GM19455 (cell line): ENCODE data around the gene ASH1L.
"Not testable (repeated sequence)": the region's sequence is repeated elsewhere in the genome, so short reads cannot be mapped to it uniquely, and the experiment has no call there.

ENCODE experiments used
- ATAC-seq: cut with Tn5 transposase; IDR thresholded peaks from one replicate; pipeline ENCODE4 v1.9.1; 2021; ENCODE audit not compliant: unreplicated experiment

The ASH1L gene

DNA sequence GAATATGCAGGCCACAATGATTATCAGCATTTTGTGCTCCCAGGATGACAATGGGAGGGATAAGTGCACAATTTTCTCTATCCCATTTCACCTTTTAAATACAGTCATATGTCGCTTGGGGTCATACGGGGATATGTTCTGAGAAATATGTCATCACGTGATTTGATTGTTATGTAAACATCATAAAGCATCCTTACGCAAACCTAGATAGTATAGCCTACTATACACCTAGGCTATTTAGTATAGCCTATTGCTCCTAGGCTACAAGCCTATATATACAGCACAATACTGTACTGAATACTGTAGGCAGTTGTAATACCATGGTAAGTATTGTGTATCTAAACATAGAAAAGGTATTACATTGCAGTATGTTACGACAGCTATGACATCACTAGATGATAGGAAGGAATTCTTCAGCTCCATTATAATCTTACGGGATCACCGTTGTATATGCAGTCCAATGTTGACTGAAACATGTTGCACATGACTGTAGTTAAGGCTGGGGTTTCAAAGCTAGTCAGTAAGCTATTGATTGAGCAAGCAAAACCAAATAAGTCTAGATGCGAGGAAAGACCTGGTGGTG is 223.0 kb downstream of the ASH1L start:
- no peak for ATAC-seq

DNA sequence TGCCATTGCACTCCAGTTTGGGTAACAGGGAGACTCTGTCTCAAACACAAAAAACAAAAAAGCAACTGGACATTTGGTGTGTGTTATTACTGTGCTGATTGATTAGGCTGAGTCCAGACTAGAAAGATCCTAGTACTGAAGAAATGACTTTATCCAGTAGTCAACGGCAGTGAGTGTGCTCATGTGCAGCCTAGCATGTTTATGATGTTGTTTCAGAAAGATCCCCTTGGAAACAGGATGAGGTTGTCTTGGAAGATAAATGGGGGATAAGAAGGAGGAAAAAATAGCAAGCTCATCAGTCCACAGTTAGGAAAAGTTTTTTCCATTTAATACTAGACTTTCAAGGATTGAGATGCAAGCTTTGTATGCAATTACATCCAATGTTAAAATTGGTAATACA is 227.6 kb downstream of the ASH1L start:
- ATAC-seq: no peak

DNA sequence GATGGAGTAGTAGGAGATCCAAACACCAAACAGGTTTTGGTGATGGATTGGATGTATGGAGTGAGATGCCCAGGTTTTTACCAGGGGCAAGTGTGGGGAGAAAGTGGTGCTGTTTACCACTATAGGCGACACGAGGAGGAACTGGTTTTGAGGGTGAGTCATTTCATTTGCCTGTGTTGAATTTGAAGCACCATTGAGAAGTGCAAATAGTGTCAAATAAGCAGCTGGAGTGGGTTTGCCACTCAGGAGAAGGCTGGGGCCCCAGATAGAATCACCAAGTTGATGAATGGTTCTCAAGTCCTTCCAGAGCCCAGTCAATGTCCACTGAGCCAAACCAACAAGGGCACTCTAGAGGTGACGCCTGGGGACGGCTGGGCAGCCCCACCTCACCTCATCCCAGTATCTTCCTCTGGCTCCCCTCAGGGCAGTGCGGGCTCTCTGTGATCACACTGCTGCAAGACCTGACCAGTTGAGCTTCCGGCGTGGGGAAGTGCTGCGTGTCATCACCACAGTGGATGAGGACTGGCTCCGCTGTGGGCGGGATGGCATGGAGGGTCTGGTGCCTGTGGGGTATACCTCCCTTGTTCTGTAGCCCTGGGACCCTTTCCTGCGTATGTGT is 232.5 kb downstream of the ASH1L start:
- no peak for ATAC-seq

DNA sequence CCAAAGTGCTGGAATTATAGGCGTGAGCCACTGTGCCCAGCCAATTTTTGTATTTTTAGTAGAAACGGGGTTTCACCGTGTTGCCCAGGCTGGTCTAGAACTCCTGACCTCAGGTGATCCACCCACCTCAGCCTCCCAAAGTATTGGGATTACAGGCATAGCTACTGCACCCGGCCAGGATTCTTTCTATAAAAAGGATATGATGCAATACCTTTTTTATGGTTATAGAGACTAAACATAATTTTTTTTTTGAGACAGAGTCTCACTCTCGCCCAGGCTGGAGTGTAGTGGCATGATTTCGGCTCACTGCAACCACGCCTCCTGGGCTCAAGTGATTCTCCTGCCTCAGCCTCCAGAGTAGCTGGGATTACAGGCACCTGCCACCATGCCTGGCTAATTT is 233.7 kb downstream of the ASH1L start:
- ATAC-seq: not testable (repeated sequence)

DNA sequence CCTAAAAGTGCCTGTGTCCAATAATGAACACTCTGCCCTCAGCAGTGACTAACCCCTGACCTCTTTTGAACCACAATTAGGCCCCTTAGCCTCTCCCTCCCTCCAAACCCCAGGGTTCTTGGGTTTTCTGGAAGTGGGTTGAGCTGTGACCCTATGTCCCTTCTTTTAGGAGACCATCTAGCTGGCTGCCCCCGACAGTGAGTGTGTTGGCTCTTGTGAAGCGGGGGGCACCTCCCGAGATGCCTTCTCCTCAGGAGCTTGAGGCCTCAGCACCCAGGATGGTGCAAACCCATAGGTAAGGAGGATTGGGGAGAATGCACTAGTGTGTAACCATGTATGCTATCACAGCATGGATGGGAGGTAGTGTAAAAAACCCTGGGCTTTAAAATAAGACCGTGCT is 234.6 kb downstream of the ASH1L start:
- no peak for ATAC-seq

DNA sequence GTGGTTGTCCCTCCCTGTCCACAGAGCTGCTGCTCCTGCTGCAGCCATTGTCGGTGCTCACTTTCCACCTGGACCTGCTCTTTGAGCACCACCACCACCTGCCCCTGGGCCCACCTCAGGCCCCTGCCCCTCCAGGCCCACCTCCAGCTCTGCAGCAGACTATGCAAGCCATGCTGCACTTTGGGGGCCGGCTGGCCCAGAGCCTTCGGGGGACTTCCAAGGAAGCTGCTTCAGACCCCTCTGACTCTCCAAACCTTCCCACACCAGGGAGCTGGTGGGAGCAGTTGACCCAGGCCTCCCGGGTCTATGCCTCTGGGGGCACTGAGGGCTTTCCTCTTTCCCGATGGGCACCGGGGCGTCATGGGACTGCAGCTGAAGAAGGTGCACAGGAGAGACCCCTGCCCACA is 236.0 kb downstream of the ASH1L start:
- no peak for ATAC-seq

DNA sequence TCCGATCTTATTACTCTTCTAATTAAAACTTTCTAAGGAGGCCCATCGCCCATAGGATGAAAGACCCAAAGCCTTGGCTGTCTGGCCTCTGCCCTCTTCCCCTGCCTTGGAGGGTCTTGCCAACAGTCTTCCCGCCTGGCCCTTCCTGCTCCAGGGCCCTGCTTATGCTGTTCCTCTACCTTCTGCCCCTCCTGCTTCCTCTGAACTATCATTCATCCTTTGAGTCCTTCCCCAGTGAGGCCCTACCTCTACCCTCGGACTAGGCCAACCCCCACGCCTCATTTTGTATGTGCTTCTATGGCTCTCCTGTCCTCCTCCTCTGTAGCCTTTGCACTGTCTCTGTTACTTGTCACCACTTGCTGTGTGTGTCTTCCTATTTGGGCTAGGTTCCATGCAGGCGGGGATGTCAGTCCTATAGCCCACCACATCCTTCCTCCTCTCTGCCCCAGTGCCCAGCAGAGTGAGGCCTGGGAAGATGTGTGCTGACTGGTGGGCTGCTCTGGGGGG is 236.5 kb downstream of the ASH1L start:
- ATAC-seq: no peak

DNA sequence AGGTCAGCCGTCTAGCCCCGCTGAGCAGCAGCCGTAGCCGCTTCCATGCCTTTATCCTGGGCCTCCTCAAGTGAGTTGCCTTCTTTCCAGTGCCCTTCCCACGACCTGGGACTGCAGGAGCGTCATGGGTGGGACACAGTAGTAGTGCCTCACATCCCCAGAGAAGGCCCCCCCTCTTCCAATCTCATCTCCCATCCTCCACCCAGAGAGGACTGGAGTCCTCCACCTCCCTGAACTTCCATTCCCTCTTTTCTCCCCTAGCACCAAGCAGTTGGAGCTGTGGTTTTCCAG is 237.1 kb downstream of the ASH1L start:
- ATAC-seq: no peak

DNA sequence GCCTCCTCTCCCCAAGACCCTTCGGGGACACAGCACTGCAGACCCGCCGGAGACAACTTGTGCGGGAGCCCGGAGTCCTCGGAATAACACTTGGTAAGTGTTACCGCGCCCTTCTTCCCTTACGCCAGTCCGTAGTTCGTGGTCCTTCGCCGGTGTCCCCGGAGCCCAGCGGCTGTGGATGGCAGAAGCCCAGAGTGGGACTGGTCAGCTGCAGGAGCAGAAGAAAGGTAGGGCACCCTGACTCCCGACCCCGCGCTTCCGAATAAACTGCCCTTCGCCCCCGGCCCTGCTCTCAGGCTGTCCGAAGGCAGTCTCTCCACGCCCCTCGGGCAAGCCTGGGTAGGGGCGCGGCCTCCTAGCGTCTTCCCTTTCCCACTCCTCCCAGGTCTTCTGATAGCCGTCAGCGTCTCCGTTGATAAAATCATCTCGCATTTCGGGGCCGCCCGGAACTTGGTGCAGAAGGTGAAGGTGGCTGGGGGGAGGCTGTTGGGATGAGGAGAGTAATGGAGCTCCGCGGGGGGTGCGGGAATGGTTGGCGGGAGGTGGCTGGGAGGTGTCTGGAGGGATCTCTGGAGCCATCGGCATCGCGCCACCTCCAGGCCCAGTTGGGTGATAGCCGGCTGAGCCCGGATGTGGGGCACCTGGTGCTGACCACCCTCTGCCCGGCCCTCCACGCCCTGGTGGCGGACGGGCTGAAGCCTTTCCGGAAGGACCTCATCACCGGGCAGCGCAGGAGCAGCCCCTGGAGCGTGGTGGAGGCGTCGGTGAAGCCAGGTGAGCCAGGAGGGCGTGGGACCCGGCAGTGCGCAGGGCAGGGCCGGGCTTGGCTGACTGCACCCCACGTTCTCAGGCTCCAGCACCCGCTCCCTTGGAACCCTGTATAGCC is 237.6 kb downstream of the ASH1L start:
- no peak for ATAC-seq

DNA sequence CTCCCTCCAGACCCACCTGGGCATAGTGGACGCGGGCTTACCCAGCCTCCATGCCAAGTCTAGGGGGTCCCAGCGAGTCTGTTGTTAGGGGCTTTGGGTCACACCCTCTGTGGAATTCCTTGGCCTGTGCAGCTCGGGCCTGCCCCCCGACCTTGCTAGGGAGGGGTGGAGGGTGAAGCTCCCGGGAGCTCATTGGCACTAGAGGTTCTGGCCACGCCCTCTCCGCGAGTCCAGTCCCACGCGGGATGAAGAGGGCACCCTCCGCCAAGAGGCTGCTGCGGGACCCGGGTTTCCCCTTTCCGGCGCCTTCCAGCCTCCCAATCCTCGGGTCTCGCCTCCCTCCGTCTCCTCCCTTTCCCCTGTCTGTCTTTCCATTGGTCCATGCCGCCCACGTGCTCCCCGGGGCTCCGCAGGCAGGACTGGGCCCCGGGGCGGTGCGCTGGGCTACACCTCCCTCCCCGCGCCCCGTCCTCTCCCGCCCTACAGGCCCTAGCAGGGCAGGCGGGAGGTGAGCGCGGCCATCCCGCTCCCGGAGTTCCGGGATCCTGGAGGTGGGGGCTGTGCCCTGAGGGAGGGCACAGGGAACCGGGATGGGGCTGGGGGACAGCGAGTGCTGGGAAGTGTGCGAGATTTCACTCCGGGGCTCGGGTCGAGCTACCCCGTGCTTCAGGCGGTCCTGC is 238.4 kb downstream of the ASH1L start:
- ATAC-seq: peak; percentile 53

DNA sequence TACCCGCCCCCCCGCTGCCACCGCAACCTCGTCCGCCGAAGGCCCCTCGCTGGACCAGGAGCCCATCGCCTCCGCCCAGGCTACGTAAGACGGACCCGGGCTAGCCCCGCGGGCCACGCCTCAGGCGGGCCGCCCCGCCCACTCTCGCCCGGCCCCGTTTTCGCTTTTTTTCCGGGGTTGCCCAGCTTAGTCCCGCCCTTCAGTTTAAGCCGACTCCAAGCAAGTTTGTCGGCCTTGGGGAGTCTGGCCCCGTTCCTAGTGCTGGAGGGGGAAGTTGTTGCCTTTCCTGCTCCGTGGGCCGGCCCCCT is 238.9 kb downstream of the ASH1L start:
- ATAC-seq: peak; percentile 44

DNA sequence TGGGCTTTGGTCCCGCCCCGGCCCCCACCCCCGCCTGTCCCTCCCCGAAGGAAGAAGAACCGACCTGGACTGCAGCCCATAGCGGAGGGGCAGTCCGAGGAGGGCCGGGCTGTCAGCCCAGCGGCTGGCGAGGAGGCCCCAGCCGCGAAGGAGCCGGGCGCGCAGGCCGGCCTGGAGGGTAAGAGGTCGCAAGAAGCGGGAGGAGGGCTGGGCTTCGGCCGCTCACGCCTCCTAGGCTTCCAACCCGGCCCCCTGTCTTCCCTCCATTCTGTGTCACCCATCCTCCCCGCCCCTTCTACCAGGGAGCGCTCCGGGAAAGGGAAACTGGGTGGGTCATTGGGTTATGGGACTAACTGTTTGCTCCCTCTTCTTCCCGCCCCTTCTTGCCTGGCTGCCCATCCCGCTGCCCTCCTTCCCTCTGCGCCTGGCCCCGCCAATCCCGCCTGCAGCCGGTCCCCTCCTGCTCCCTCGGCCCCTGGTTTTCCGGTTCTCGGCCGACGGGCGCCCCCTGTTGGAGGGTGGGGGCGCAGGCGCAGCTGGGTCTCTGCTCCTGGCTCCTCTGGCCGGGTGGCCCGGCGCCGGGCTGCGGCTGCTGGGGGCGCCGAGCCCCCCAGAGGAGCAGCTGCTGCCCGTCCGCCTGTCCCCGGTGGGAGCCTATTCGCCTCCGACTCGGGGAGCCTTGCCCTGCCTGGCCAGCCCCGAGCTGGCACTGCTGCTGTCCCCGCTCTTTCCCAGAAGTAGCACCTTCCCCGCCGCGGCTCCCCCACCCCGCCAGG is 239.5 kb downstream of the ASH1L start:
- ATAC-seq: peak; percentile 44

DNA sequence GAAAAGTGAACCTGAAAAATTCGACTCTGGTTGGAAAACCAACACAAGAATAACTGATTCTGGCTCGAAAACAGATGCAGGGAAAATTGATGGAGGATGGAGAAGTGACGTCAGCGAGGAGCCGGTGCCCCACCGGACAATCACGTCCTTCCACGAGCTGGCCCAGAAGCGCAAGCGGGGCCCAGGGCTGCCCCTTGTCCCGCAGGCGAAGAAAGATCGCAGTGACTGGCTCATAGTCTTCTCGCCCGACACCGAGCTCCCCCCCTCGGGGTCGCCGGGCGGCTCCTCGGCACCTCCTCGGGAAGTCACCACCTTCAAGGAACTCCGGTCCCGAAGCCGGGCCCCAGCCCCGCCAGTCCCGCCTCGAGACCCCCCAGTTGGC is 240.0 kb downstream of the ASH1L start:
- ATAC-seq: no peak

DNA sequence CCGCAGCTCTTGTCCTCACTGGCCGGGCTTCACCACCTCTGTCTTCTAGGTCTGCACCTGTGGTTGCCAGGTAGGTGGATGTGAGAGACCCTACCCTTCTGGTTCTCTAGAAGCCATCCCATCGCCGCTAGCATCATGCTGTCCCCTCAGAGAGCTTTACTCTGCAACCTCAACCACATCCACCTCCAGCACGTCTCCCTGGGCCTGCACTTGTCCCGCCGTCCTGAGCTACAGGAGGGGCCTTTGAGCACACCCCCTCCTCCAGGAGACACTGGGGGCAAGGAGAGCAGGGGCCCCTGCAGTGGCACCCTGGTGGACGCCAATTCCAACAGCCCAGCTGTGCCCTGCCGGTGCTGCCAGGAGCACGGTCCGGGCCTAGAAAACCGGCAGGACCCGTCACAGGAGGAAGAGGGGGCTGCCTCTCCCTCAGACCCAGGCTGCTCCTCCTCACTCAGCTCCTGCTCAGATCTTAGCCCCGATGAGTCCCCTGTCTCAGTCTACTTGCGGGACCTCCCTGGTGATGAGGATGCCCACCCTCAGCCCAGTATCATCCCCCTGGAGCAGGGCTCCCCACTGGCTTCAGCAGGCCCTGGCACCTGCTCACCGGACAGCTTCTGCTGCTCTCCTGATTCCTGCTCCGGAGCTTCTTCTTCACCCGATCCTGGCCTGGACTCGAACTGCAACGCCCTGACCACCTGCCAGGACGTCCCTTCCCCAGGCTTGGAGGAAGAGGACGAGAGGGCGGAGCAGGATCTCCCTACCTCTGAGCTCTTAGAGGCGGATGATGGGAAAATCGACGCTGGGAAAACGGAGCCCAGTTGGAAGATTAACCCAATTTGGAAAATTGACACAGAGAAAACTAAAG is 240.7 kb downstream of the ASH1L start:
- no peak for ATAC-seq

DNA sequence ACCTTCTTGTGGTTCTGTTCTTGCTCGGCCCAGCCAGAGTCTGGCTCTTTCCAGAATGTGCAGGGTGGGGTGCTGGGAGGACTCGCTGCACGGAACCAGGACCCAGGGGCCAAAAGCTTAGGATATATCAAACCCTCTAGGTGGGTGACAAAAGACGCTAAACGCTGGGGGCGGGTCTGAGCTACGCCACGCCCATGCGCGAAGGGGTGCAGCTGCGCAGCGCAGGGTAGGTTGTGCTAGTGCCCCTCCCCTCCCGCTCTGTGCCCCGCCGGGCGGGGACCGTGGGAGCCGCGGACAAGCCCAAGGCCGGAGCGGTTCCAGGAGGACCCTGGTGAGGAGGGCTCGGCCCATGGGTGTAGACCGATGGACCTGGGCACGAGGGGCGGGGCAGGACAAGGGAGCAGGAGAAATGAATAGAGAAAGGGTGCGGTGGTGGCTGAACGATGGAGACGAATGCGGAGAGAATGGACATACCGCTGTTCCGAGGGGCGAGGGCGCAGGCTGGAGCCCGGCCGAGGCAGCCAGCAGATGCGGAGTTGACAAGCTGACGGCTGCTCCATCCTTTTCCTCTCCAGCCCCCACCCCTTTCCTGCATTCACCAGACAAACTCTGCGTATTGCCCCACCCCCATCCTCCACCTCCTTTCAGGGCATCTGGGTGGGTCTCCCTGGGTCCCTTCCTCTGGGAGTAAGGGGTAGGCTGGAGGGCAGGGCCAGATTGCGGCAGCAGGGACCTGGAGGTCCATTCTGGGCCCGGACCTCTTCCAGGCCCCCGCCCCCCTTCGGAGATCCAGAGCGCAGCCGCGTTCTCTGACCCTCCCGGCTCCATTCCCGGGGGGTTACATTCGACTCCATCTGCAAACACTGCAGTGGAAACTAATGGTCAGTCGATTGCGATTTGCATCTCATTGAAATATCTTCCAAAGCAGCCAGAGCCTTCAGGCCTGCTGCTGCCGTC is 241.7 kb downstream of the ASH1L start, which contains the start of gene RUSC1:
Gene RUSC1 (plus strand): TSS at position 234 of the 957 bp plus-strand sequence. CDS start 880 bp downstream, outside the sequence.
- no peak for ATAC-seq

DNA sequence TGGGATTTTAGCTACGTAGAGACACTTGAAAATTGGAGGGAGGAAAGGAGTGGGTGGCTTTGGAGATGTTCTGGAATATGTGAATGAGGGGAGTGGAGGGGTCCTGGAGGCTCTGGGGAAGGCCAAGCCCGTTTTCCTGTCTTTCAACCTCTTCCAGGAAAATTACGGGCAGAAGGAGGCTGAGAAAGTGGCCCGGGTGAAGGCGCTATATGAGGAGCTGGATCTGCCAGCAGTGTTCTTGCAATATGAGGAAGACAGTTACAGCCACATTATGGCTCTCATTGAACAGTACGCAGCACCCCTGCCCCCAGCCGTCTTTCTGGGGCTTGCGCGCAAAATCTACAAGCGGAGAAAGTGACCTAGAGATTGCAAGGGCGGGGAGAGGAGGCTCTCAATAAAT is 242.4 kb downstream of the ASH1L start:
- ATAC-seq: no peak

DNA sequence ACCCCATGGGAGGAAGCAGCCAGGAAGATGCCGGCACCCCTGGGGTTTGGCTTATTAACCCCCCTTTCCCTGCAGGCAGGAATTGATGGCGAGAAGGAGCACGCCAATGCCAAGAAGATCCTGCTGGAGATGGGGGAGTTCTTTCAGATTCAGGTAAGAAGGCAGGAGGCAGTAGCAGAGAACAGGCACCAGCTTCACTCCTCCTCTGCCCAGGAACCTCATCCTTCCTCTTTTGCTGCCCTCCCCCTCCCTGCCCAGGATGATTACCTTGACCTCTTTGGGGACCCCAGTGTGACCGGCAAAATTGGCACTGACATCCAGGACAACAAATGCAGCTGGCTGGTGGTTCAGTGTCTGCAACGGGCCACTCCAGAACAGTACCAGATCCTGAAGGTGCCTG is 243.1 kb downstream of the ASH1L start:
- no peak for ATAC-seq

DNA sequence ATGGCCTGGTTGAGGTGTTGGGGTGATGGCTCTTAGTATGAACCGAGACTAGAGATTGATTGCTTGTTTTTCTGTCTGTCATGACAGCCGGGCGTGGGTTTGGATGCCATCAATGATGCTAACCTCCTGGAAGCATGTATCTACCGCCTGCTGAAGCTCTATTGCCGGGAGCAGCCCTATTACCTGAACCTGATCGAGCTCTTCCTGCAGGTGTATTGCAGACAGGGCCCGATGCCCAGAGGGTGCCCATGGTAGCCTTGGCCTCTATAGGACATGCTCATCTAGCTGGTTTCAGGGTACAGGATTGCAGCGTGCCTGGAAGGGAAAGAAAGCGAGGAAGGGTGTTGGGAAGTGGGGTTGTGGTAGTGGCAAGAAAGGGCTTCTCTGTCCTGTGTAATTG is 244.5 kb downstream of the ASH1L start:
- ATAC-seq: no peak

DNA sequence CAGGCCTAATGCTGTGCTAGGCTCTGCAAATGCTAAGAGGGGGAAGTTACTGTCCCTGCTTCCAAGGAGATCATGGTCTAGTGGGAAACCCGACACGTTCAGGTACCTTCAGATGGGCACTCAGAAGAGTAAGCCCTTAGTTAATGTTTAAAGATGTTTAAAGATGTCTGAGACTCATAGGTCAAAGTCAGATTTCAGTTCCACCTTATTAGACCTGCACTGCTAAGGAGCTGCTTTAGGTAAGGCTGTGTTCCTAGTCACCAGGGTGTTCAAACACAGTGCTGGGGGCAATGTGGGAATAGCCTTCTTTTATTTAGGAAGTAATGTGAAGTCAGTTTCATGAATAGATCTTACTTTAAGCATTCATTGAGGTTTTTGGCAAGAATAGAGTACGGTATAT is 245.7 kb downstream of the ASH1L start:
- no peak for ATAC-seq
